VCaP (cell line): ENCODE measurements around the gene CUL3.

Source experiments
- H3K27ac ChIP-seq: fragments of 450-650 bp; 2 replicates; pipeline ENCODE4 v1.5.1; 2017
- TF ChIP-seq, protein P1 (sequence below): fragments of 450-650 bp; conservative IDR thresholded peaks from 2 replicates; pipeline ENCODE4 v1.5.1; 2017; ENCODE audit warnings: mild to moderate bottlenecking, moderate library complexity

The CUL3 gene

DNA sequence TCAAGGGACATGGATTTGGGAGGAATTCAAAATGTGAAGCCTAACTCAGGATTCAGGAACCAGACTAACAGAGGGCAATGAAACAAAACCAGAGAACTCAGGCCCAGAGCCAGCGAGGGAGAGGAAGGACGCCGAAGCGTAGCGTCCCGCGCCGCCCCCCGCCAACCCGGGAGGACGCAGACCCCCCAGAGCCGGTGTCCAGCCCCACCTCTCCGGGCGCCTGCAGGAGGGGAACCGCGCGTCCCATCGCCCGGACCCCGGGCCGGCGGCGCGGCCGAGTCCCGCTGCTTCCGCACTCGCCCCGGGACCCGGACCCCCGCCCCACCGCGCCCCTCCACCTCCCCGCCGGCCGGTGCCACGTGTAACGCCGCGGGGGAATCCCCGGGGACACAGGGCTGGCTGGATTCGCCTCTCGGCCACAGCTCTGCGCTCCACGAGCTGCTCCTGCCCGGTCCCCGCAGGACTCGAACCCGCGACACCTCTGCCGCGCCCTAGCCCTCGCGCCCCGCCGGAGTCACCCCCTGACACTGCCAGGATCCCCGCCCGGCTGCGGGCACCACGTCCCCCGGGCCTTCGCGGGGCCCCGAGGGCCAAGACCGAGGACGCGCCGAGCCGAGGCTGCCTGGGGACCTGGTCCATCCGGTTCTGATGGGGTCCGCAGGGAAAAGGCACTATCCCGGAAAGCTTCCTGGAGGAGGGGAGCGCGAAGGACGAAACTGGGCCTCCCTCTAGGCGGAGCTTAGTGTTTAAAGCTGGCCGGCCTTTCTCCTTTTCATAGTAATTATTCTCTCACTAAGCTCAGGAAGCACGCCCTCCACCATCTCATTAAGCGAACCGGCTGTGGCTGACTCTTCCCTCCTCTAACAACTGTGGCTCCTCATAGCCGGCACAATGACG lies 142.8 kb downstream of the CUL3 start:
- H3K27ac ChIP-seq: peak overlapping the region; percentile 37; the same call in 1 of the 2 replicates
- TF ChIP-seq, protein P1, sequence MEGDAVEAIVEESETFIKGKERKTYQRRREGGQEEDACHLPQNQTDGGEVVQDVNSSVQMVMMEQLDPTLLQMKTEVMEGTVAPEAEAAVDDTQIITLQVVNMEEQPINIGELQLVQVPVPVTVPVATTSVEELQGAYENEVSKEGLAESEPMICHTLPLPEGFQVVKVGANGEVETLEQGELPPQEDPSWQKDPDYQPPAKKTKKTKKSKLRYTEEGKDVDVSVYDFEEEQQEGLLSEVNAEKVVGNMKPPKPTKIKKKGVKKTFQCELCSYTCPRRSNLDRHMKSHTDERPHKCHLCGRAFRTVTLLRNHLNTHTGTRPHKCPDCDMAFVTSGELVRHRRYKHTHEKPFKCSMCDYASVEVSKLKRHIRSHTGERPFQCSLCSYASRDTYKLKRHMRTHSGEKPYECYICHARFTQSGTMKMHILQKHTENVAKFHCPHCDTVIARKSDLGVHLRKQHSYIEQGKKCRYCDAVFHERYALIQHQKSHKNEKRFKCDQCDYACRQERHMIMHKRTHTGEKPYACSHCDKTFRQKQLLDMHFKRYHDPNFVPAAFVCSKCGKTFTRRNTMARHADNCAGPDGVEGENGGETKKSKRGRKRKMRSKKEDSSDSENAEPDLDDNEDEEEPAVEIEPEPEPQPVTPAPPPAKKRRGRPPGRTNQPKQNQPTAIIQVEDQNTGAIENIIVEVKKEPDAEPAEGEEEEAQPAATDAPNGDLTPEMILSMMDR: no peak

DNA sequence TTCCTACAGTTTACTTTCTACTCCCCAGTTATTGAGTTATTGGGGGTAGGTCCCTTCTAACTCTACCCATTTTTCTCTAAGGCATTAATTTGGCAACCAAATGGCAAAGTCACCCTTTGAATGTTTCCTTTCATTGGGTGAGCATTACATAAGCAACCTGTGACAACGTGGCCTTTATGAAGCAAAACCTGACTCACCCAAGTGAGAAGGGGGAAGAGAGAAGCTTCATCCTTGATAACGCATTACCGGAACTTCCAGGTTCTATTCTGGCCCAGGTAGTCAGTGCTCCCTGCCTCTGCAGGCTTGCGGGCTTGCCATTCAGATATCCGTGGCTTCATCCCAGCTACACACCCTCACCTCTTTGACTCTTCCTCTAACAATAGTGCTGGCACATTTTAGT lies 144.2 kb downstream of the CUL3 start:
- H3K27ac ChIP-seq: no peak overlapping the region
- TF ChIP-seq, protein P1: no peak

DNA sequence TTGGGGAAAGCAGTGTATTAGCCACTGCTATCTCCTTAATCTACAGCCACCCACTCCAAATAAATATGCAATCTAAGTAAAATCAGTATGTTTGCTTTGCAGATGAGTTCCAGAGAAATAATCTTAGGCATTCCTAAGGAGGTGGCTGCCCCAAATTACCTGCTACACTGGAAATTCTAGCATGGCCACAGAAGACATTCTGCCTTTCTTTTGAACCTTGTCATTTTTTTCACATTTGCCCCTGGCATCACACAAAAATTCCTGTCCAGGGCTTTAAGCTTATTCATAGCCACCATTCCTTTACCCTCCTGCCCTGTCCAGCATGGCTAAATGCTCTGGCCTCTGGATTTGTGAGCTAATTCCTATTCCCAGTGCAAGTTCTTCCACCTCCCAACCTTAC lies 146.4 kb downstream of the CUL3 start:
- no peak overlapping the region for H3K27ac ChIP-seq
- TF ChIP-seq, protein P1: no peak

DNA sequence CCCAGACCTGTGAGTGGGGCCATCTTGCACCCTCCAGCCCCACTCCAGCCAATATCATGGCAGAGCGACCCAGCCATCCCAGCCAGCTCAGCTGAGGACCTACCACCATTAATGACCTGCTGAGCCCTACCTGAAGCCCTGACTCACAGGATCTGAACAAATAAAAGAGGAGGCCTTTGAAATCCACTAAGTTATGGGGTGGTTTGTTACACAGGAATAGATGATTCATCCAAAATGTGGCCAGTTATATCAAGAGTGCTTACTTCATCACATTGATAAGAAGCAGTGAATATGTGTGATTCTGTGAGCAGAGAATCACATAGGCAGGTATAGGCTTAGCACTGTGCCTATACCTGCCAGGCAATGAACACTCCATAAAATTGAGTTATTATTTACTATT lies 148.5 kb downstream of the CUL3 start:
- H3K27ac ChIP-seq: no peak overlapping the region
- TF ChIP-seq, protein P1: no peak

DNA sequence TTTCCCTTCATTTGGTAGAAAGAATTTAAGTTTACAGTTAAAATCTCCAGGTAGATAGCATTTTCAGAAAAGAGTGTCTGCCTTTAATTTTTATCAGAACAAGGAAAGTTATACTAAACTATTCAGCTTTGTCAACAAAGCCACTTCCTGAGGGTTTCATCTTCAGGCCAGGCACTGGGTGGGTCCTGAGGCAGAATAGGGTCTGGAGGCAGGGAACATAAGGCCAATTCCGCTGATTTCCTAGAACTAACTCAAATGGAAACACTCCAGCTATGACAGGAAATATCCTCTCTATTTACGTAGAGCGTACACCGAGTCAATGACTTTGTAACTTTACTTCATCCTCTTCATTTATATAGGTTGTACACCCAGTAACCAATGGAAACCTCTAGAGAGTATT lies 150.5 kb downstream of the CUL3 start:
- H3K27ac ChIP-seq: no peak overlapping the region
- TF ChIP-seq, protein P1: no peak

DNA sequence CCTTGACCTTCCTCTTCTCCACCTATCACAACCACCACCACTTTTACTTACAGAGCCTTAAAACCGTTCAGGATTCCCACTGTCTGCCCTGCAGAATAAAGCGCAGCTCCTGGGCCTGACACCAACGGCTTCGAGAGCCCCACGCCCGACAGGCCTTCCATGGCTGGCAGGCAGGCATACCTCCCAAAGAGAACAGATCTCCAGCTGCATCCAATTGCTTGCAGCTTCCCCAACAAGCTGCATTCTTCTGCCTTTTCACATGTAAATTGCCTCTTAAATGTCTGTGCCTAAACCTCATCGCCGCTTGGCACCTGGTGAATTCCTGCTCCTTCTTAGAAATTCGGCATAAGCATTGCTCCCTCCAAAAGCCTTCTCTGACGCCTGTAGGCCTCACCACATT lies 151.7 kb downstream of the CUL3 start:
- no peak overlapping the region for H3K27ac ChIP-seq

DNA sequence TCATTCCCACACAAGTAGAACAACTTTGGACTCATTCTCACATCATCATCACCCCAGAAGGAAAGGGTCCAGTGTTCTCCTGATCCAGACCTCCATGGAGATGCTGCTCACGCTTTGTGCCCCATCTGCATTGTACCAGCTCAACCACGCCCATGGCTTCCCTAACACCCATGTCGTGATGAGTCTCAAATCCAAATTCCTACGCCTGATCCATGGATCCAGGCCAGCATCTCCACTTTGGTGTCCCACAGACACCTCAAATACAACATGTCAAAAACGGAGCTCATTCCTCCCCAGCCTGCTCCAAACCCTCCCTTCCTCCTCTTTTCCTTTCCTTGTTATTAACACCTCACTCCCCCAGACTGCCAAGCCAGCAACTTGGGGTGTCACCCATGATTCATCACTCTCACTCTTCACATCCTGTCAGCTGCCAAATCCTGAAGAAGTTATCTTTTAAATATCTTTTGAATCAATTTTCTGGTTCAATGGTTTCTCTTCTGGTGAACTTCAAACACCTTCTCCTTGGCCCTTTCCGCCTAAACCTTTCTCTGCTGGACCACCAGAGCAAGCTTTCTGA lies 153.1 kb downstream of the CUL3 start:
- TF ChIP-seq, protein P1: no peak

More for the DNA sequence above, 151.7 kb downstream of the CUL3 start:
- TF ChIP-seq, protein P1: no peak

More for the DNA sequence above, 153.1 kb downstream of the CUL3 start:
- no peak overlapping the region for H3K27ac ChIP-seq
